ENCODE measurements around the gene EPS8L2. TPM values are rescaled to one million over a fixed set of nuclear protein-coding genes. Genes with fewer than 3 reads are reported as not detected.

The EPS8L2 gene
- total and polyA plus RNA-seq, 2 of the 13 experiments (the other 11 are each of a cell fraction or from before 2014, with no cell fraction given) = 89.3 to 416 TPM

GRCh38 chr11:747158-748006 lies 41.4 kb downstream of the EPS8L2 start, which contains the start of gene TALDO1 (continued):
- TF ChIP-seq GATAD1 (CRISPR knock-in tag; IDR thresholded peaks at IDR 0.05) = peak; percentile 67
- TF ChIP-seq, protein P1, sequence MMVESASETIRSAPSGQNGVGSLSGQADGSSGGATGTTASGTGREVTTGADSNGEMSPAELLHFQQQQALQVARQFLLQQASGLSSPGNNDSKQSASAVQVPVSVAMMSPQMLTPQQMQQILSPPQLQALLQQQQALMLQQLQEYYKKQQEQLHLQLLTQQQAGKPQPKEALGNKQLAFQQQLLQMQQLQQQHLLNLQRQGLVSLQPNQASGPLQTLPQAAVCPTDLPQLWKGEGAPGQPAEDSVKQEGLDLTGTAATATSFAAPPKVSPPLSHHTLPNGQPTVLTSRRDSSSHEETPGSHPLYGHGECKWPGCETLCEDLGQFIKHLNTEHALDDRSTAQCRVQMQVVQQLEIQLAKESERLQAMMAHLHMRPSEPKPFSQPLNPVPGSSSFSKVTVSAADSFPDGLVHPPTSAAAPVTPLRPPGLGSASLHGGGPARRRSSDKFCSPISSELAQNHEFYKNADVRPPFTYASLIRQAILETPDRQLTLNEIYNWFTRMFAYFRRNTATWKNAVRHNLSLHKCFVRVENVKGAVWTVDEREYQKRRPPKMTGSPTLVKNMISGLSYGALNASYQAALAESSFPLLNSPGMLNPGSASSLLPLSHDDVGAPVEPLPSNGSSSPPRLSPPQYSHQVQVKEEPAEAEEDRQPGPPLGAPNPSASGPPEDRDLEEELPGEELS (CRISPR knock-in tag; IDR thresholded peaks at IDR 0.05) = no peak
- TF ChIP-seq HDAC1 (CRISPR knock-in tag; IDR thresholded peaks at IDR 0.05) = peak; percentile 78
- TF ChIP-seq HOXD1 (CRISPR knock-in tag; IDR thresholded peaks at IDR 0.05) = peak; percentile 11; the same call in 1 of the 2 replicates
- TF ChIP-seq ZNF383 (CRISPR knock-in tag; IDR thresholded peaks at IDR 0.05; ENCODE audit: borderline replicate concordance) = no peak
- no peak for TF ChIP-seq MBD4 (IDR thresholded peaks at IDR 0.05; ENCODE audit: borderline replicate concordance, low read length)
- peak; percentile 67; the same call in 1 of the 2 replicates for TF ChIP-seq ZNF556 (CRISPR knock-in tag; IDR thresholded peaks at IDR 0.05; ENCODE audit: borderline replicate concordance)
- TF ChIP-seq ZNF749 (CRISPR knock-in tag; IDR thresholded peaks at IDR 0.05; ENCODE audit: borderline replicate concordance) = no peak
- no peak for TF ChIP-seq RFXANK (CRISPR knock-in tag; IDR thresholded peaks at IDR 0.05)
- TF ChIP-seq RXRA (CRISPR knock-in tag; IDR thresholded peaks at IDR 0.05) = no peak
- no peak; the same call in 1 of the 2 replicates for TF ChIP-seq STAG1 (CRISPR knock-in tag; IDR thresholded peaks at IDR 0.05)
- TF ChIP-seq HOXA5 (CRISPR knock-in tag; IDR thresholded peaks at IDR 0.05) = no peak
- TF ChIP-seq RBM22 (optimal IDR thresholded peaks at IDR 0.05; ENCODE audit: low read length) = no peak
- peak; percentile 63 for TF ChIP-seq POLR2G (IDR thresholded peaks at IDR 0.05; ENCODE audit: low read depth, low read length)
- TF ChIP-seq, protein P2, sequence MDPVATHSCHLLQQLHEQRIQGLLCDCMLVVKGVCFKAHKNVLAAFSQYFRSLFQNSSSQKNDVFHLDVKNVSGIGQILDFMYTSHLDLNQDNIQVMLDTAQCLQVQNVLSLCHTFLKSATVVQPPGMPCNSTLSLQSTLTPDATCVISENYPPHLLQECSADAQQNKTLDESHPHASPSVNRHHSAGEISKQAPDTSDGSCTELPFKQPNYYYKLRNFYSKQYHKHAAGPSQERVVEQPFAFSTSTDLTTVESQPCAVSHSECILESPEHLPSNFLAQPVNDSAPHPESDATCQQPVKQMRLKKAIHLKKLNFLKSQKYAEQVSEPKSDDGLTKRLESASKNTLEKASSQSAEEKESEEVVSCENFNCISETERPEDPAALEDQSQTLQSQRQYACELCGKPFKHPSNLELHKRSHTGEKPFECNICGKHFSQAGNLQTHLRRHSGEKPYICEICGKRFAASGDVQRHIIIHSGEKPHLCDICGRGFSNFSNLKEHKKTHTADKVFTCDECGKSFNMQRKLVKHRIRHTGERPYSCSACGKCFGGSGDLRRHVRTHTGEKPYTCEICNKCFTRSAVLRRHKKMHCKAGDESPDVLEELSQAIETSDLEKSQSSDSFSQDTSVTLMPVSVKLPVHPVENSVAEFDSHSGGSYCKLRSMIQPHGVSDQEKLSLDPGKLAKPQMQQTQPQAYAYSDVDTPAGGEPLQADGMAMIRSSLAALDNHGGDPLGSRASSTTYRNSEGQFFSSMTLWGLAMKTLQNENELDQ (CRISPR knock-in tag; IDR thresholded peaks at IDR 0.05; ENCODE audit: borderline replicate concordance) = no peak
- no peak for TF ChIP-seq ZNF350 (CRISPR knock-in tag; IDR thresholded peaks at IDR 0.05; ENCODE audit: borderline replicate concordance, low read depth)
- TF ChIP-seq SKIL (CRISPR knock-in tag; IDR thresholded peaks at IDR 0.05; ENCODE audit: borderline replicate concordance) = peak; percentile 32; the same call in 1 of the 2 replicates
- TF ChIP-seq, protein P3, sequence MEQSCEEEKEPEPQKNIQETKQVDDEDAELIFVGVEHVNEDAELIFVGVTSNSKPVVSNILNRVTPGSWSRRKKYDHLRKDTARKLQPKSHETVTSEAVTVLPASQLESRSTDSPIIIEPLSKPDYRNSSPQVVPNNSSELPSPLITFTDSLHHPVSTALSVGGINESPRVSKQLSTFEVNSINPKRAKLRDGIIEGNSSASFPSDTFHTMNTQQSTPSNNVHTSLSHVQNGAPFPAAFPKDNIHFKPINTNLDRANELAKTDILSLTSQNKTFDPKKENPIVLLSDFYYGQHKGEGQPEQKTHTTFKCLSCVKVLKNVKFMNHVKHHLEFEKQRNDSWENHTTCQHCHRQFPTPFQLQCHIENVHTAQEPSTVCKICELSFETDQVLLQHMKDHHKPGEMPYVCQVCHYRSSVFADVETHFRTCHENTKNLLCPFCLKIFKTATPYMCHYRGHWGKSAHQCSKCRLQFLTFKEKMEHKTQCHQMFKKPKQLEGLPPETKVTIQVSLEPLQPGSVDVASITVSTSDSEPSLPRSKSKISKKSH (CRISPR knock-in tag; IDR thresholded peaks at IDR 0.05; ENCODE audit: borderline replicate concordance) = 0 out of 2 replicates have a peak, but pooled peaks have one; percentile 27
- no peak; the same call in 1 of the 2 replicates for TF ChIP-seq YEATS2 (CRISPR knock-in tag; IDR thresholded peaks at IDR 0.05; ENCODE audit: borderline replicate concordance)

All from HepG2 (cell line).